HG03196 (cell line): ENCODE results near the gene UQCR10.

Experiments
- ATAC-seq: cut with Tn5 transposase; IDR thresholded peaks from one replicate; pipeline ENCODE4 v1.9.1; 2021; ENCODE audit not compliant: unreplicated experiment

Gene UQCR10

DNA sequence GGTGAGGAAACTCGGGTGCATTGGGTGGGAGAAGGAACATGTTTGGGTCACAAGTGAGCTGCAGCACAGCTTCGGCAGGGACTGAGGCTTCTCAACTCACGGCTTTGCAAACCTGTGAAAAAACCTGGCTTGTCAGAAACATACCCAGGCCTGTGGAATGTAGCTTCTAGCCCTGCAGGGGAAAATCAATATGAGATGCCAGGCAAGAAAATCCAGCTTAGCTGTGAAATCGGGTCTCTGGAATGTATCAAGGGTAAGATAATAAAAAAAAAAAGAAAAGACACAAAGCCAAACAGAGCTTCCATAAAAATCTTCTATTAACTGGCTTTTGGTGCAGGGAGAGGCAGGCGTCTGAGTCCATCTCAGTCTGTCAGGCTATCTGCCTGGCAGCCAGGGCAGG lies 28.5 kb downstream of the UQCR10 start:
- no peak for ATAC-seq

DNA sequence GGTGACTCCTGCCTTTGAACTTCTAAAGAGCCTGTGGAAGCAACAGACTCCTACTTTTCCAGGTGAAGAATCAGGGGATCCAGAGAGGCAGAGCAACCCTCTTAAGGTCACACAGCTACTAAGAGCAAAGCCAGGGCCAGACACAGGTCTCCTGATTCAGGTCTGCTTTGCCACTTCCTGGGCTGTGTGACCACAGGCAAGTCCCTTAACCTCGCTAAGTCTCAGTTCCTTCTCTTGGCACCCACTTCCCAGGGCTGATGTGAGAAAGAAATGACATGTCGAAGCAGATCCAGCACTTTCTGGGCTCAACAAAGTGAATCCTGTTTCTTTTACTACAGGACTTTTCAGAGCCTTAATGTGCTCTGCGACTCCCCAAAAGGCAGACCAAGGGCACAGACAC lies 30.2 kb downstream of the UQCR10 start:
- no peak for ATAC-seq

DNA sequence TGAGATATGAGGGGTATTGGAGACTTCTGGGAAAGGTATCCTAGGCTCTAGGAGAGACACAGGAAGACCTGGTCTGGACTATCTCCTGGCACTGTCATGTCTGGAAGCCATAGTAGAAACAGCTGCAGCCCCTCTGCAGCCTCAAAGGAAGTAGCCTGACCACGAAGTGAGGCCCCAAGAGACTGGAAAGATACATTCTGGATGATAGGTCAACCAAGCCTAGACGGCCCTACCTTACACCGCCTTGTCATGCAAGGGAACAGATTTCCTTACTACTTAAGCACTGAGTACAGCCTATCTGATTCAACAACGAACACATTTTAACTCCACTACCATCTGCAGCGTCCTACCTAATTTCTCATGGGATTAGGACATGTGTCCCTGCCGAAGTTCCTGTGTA lies 31.1 kb downstream of the UQCR10 start:
- ATAC-seq = no peak

DNA sequence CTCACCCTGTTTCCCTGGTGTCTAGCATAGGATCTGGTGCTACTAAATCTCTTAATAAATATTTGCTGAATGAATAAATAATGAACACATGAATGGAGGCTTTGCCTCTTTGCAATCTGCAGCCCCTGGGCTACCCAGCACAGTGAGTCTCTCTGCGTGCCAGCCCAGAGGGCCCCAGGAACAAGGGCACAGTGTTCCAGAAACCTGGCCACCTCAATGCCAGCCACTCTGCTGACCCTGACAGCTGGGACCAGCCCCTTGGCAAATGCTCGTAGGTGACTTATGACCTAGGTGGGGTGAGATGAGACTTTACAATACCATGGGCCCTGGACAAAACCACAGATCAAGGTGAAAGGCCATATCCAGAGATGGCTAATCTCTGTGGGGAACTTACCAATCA lies 31.6 kb downstream of the UQCR10 start:
- ATAC-seq = no peak

DNA sequence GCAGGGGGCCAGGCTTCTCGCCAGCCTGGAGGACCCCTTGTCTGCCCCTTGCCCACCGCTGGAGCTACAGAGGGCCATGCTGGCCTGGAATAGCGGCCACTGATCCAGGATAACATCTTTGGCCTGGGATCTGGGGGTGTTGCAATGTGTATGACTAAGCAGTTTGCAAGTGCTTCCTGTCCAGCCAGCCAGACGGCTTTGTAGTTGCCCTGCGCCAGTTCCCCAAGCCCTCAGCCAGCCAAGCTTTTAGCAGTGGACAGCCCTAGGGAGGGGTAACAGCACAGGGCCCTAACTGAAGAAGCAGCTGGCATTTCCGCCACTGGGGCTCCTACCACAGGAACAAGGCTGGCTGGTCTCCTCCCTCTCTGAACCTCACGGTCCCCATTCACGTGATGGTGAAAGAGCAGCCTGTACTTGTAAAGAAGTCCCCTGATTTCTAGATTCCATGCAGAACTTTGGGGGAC lies 32.1 kb downstream of the UQCR10 start:
- no peak for ATAC-seq

DNA sequence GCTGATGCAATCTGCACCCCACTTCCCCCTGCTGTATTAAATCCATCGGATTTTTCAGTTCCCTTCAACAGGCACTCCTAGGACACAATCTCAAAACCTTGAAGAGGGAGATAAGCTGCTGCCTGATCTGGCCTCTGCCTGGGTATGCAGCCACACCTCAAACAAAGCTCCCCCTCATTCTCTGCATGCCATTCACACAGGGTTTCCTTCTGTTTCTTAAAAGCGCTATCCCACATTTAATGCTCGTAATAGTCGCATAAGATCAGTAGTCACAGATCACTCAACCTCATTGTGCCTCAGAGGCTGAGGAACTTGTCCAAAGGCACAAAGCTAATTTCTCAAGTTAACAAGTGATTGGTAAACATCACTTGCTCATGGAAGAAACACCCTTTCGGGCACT lies 34.0 kb downstream of the UQCR10 start:
- ATAC-seq = no peak

DNA sequence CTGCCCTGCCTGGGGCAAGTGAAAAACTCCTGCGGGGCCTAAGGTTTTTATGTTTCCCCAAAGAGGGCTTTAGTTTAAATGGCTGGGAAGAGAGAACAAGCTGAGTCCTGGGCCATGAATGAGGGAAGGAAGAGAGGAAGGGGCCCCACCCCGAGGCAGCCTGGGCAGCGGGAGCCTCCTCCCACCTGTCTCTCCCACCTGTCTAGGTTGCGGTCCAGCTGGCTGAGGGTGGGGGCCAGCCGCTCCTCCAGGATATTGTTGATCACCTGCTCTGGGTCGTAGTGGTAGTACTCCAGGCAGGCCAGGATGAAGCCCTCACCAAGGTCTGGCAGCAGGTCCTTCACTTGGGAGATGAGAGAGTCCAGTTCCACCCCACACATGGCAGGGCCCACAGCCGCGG lies 34.6 kb downstream of the UQCR10 start:
- no peak for ATAC-seq

DNA sequence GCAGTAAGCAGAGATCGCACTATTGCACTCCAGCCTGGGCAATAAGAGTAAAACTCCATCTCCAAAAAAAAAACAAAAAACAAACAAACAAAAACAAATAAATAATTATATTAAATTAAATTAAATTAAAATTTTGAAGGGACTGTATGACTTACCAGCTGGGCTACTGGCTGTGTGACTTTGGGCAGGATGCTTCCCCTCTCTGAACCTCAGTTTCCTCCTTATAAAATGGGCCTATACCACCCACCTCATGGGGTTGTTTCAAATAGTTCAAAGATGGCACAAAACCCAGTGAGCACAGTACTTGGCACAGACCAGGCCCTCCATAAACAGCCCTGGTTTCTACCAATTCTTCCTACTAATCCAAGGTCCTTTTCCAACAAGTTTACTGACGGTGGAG lies 36.0 kb downstream of the UQCR10 start:
- ATAC-seq = no peak

DNA sequence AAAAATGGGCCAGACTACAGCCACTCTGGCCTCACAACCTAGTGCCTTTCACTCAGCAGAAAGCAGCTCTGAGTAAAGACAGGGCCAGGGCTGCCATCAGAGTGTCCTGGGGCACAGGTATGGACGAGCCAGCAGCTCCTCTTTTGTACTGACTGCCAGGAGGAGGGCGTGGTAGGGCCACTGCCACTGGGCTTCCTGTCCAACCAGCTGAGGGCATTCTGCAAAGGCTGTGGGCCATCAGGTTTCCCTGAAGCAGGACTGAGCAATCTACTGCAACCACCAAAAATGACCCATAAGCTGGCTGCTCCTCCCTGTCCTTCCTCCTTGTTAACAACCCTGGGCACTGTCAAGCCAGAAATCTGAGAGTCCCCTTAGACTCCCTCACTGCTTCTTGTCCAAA lies 37.8 kb downstream of the UQCR10 start:
- ATAC-seq = no peak

DNA sequence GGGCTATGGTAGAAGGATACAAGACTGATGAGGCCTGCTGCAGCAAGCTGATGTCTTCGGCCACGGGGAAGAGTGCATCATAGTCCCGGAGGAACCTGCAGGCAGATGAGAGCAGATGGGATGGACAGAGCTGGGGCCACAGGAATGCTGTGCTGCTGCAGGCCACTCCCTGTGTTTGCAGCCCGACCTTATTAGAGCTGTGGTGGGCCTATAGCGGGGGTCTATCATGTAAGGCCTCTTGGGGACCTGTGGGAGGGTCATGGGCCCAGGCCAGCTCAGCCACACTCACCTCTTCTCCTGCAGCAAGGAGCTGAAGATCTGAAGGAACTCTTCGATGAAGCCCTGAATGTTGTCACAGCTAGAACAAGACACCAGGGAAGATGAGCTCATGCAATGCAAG lies 39.0 kb downstream of the UQCR10 start:
- ATAC-seq = no peak

DNA sequence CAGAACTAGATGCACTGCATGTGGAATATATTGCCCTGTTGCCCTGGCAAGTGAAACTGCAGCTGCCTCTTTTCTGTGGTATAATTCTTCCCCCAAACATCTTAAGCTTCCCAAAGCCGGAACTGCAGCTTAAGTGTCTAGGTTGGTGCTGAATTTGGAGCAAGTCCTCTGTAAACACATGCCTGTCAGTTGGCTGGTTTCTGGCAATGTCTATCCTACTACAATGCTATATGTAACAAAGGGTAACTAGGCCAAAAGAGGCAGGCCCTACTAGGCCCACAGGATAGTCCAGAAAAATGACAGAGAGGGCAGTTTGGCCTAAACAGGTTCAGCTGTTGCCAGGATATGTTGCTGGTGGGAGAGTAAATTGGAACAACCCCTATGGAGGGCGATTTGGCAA lies 43.0 kb downstream of the UQCR10 start:
- no peak for ATAC-seq

DNA sequence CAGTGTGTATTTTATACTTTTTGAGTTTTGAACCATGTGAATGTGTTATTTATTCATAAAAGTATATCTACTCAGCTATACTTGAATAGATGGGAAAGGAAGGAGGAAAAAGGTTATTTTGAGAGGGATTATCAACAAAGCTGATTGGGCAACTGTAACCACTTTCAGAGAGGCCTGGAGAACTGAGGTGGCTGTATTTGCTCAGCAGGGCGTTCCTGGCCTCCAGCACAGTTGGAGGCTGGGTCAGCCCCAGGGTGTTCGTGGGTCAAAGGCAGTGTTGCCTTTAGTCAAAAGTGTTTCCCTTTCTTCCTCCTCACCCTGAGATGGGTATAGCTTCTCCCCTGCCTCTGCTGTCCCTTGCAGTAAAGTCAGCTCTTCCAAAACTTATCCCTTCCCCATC lies 44.2 kb downstream of the UQCR10 start:
- no peak for ATAC-seq

DNA sequence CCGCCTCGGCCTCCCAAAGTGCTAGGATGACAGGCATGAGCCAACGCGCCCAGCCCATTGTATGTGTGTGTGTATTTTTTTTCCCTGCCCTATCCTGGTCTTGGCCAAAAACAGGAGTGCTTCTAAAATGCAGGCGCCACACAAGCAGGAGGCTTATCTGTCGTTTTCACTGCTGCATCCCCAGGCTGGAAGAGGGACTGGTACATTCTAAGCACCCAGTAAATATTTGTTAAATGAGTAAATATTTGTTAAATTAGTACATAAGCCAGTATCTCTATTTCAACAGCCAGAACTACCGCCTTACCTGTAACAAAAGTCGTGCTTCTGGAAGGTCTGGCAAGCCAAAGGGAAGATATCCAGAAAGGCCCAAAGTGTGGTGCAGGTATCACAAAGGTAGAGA lies 46.0 kb downstream of the UQCR10 start:
- no peak for ATAC-seq

DNA sequence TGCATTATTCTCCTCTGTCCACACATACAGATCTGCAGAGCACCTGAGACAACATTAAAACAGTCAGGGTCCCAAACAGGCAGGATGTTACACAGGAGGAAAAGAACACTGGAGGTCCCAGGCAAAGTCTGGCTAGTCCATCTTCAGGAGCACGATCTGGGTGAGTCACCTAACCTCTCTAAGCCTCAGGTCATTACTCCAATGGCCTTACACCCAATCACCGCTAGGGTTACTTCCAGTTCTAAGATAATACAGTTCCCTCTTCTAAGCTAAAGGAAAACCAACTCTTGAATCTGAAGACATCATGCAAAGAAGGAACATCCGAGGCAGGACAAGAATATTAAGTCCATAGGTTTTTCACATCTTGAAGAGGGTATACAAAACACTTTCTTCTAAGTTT lies 46.4 kb downstream of the UQCR10 start:
- ATAC-seq = no peak

DNA sequence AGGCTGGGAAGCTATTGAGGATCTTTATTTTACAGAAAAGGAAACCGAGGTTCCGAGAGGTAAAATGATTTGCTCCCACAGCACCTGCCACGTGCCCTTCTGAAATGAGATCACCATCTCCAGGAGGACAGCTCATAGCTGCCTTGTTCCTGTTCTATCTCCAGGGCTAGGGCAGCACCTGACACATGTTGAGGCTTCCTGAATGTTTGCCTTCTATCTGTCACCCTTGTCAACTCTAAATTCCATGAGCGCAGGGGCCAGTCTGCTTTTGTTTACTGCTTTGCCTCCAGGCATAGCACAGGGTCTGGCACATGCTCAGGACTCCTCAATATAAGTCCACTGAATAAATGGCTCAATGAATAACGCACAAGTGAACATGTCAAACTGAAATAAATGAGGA lies 46.8 kb downstream of the UQCR10 start:
- ATAC-seq = no peak

DNA sequence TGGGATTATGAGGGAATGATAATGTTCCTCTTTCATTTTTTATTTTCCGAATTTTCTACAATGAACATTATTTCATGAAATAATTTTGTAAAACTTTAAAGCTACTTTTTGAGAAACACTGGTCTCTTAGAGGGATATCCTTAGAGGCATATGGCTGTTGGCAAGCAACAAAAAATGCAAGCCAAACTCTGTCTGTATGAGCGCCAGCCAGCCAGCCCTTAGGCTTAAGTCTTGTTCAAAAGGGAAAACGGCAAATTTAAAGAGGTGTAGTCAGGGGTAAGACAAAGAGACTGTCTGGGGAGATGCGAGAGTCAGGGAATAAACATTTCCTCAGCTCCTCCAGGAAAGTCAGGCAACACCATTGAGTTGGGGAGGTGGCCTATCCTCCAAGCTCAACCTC lies 48.4 kb downstream of the UQCR10 start:
- no peak for ATAC-seq

DNA sequence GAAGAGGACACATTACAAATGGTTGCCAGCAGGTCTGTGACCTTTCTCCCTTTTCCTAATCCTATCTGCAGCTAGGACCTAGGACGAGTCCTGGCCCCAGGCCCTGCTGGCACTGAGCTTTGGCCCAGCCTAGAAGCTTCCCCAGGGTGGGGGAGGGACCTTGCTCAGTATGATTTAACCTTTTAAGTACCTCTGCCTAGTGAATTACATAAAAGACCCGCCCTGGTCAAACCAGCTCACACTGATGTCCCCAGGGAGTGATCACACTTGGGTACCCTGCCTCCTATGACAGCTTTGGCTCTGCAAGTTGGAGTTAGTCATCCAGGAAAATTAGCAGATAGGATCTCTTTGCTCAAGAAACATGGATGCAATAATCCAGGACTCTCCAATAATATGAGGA lies 49.0 kb downstream of the UQCR10 start:
- no peak for ATAC-seq

DNA sequence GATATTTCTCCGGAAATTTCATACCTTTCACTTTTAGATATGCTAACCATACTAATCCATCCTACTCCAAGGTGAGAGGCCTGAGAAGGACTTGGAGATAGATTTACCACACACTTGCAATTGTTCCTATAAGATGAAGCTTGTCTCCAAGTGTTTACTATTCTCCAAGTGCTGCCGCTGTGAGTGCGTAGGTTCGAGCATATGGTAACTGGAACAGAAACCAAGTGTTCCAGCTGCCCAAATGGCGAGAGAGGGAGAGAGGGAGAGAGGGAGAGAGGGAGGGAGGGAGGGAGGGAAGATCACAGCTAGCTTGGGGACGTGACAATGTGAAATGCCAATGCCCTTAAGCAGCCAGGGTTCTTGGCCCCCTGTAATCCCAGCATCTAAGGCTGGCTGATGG lies 49.4 kb downstream of the UQCR10 start:
- no peak for ATAC-seq

DNA sequence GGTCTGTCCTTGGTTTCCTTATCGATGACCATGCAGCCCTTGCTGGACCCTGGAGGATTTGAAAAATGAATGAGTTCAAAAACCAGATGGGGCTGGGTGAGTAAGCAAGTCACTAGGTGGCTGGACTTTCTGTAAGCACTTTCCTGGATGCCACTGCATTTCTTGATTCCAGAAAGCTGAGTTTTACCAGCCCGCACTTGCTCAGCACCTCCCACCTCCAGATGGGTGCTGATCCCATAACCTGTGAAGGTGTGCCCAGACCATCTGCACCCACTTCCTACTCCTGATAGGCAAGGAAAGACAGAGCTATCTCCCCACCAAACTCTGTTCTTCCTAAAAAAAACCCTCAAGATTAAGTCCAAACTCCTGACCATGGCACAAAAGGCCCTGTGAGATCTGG lies 49.8 kb downstream of the UQCR10 start:
- no peak for ATAC-seq

DNA sequence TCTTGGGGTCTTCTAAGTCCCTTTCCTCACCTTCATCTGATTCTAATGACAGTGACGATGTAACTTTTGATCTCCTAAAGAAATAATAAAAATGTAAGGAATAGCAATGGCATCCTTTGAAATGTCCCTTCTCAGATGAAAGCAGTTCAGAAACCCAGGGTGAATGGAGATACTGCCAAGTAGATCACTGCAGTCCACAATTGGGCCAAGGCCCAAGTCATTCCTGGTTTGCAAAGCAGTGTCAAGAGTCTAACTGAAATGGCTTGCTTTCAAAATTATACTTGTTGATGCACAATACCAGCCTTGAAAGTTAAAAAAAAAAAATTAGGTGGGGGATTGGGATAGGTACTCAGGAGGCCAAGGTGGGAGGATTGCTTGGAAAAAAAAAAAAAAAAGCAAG lies 50.6 kb downstream of the UQCR10 start:
- ATAC-seq = no peak

DNA sequence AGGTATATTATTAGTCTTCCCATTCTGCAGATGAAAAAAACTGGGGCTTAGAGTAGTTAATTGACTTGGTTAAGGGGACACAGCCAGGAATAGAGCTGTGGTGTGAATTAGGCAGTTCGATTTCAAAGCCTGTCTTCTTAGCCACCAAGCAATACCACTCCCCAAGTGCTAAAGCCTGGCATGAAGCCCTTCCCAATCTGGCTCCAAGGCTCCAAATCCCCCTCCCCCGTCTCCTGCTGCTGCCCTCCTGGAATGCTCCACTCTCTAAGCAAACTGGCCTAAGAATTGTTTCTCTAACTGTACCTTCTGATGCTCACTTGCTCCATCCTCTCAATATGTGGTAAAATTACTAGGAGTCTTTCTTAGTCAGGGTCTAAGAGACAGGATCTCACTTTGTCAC lies 52.3 kb downstream of the UQCR10 start:
- no peak for ATAC-seq
